SU-DHL-6 (cell line): Measurements from ENCODE around the gene NUPR1.

Source experiments
- CTCF ChIP-seq: fragments of 200-600 bp; sonication (generic); IDR thresholded peaks from one replicate; pipeline ENCODE4 v1.5.1; 2017; ENCODE audit warnings: antibody characterized with exemption, mild to moderate bottlenecking, low read length, moderate library complexity; ENCODE audit not compliant: insufficient read depth, poor library complexity, severe bottlenecking
- EZH2phosphoT487 ChIP-seq: fragments of 200-600 bp; sonication (generic), shearing (Covaris generic); conservative IDR thresholded peaks from 2 replicates; pipeline ENCODE4 v1.6.1; 2018; ENCODE audit warnings: mild to moderate bottlenecking, antibody characterized with exemption, low read length, moderate library complexity, mixed read lengths

GRCh38 chr16:28526201-28527099, 12.3 kb downstream of the NUPR1 start:
- TF ChIP-seq CTCF (no peak), EZH2phosphoT487 (no peak)
